IMR-90 (cell line): Measurements from ENCODE around the gene CIITA. TPM values are rescaled to one million over a fixed set of nuclear protein-coding genes. Genes with fewer than 3 reads are reported as not detected.

Experiments
- ATAC-seq: fragments of 200-7000 bp; cut with Tn5 transposase; 2 replicates; pipeline ENCODE4 v1.9.1; 2020; ENCODE audit warnings: low read depth, mild to moderate bottlenecking, moderate library complexity
- BruUV-seq: library from RNA; stranded (reverse); fragments of 400-500 nt; replicated peaks from 2 replicates; lab custom pipeline; 2021; lab: Mats Ljungman, UMichigan
- CTCF ChIA-PET: fragments of 300-600 bp; formaldehyde crosslinking; extraction: SDS; loops from one replicate; lab custom pipeline; 2021; ENCODE audit warnings: antibody characterized with exemption; lab: Yijun Ruan, JAX
- POLR2A ChIA-PET: fragments of 300-600 bp; sonication (Branson Sonifier 250); formaldehyde crosslinking; loops from one replicate; lab custom pipeline; 2022; ENCODE audit warnings: antibody characterized with exemption; ENCODE audit not compliant: unreplicated experiment; lab: Charles Lee
- DNase-seq: peaks from one replicate; pipeline ENCODE4 v3.0.0; 2013
- H2AFZ ChIP-seq: replicated peaks from 2 replicates; pipeline ENCODE3; 2013; ENCODE audit warnings: low read length, mild to moderate bottlenecking; ENCODE audit not compliant: poor library complexity
- H2AK5ac ChIP-seq: 2 replicates; pipeline ENCODE4 v1.6.1; 2013; ENCODE audit warnings: low read depth, low read length, inconsistent platforms
- H2AK9ac ChIP-seq: replicated peaks from 2 replicates; pipeline ENCODE3; 2013; ENCODE audit warnings: mild to moderate bottlenecking, low read depth, low read length, moderate library complexity; ENCODE audit not compliant: poor library complexity
- H2BK120ac ChIP-seq: 2 replicates; pipeline ENCODE4 v1.6.1; 2013; ENCODE audit warnings: low read depth, low read length, inconsistent platforms
- H2BK15ac ChIP-seq: 3 replicates; pipeline ENCODE4 v1.6.1; 2013; ENCODE audit warnings: low read depth, low read length, inconsistent platforms
- H2BK20ac ChIP-seq: 2 replicates; pipeline ENCODE4 v1.6.1; 2013; ENCODE audit warnings: low read depth, mild to moderate bottlenecking, inconsistent platforms, low read length, moderate library complexity
- H2BK5ac ChIP-seq: 2 replicates; pipeline ENCODE4 v1.6.1; 2013; ENCODE audit warnings: mild to moderate bottlenecking, low read depth, low read length, inconsistent platforms; ENCODE audit not compliant: poor library complexity, severe bottlenecking
- H3K14ac ChIP-seq: replicated peaks from 2 replicates; pipeline ENCODE4 v1.6.1; 2013; ENCODE audit warnings: low read depth, low read length, inconsistent platforms
- H3K18ac ChIP-seq: 2 replicates; pipeline ENCODE4 v1.6.1; 2013; ENCODE audit warnings: low read depth, low read length, control low read depth
- H3K23ac ChIP-seq: 2 replicates; pipeline ENCODE4 v1.6.1; 2013; ENCODE audit warnings: low read depth, low read length, inconsistent platforms
- H3K27ac ChIP-seq: 2 replicates; pipeline ENCODE4 v1.5.1; 2013; ENCODE audit warnings: mild to moderate bottlenecking, control low read depth, low read length; ENCODE audit not compliant: insufficient read depth
- H3K27me3 ChIP-seq: 2 replicates; pipeline ENCODE4 v1.6.1; 2013; ENCODE audit warnings: low read length; ENCODE audit not compliant: control insufficient read depth, insufficient read depth
- H3K36me3 ChIP-seq: 2 replicates; pipeline ENCODE4 v1.6.1; 2013; ENCODE audit warnings: low read length, mixed read lengths; ENCODE audit not compliant: control insufficient read depth, insufficient read depth
- H3K4ac ChIP-seq: 2 replicates; pipeline ENCODE4 v1.6.1; 2013; ENCODE audit warnings: low read depth, low read length, inconsistent platforms
- H3K4me1 ChIP-seq: 2 replicates; pipeline ENCODE4 v1.6.1; 2013; ENCODE audit warnings: low read length, mixed read lengths; ENCODE audit not compliant: control insufficient read depth, insufficient read depth
- H3K4me2 ChIP-seq: 2 replicates; pipeline ENCODE4 v1.6.1; 2013; ENCODE audit warnings: low read depth, mild to moderate bottlenecking, control low read depth, low read length, moderate library complexity
- H3K4me3 ChIP-seq: 2 replicates; pipeline ENCODE4 v1.5.1; 2013; ENCODE audit warnings: low read depth, mild to moderate bottlenecking, control low read depth, low read length, moderate library complexity; ENCODE audit not compliant: insufficient read depth
- H3K56ac ChIP-seq: 2 replicates; pipeline ENCODE4 v1.6.1; 2013; ENCODE audit warnings: low read length, inconsistent platforms; ENCODE audit not compliant: insufficient read depth; ENCODE audit errors: extremely low read depth
- H3K79me1 ChIP-seq, 2 experiments: 2 replicates each; pipeline ENCODE4 v1.6.1; 2013; ENCODE audit warnings: low read length in 2 of 2, inconsistent platforms in 1 of 2, low read depth in 1 of 2
- H3K9ac ChIP-seq: 2 replicates; pipeline ENCODE4 v1.6.1; 2013; ENCODE audit warnings: low read depth, low read length, control low read depth
- H3K9me1 ChIP-seq: 2 replicates; pipeline ENCODE4 v1.6.1; 2013; ENCODE audit warnings: low read length, inconsistent platforms; ENCODE audit not compliant: insufficient read depth
- H3K9me3 ChIP-seq: 2 replicates; pipeline ENCODE4 v1.6.1; 2013; ENCODE audit warnings: low read length; ENCODE audit not compliant: control insufficient read depth, insufficient read depth
- H4K20me1 ChIP-seq: 2 replicates; pipeline ENCODE4 v1.6.1; 2013; ENCODE audit warnings: low read length, inconsistent platforms; ENCODE audit not compliant: insufficient read depth
- H4K5ac ChIP-seq: 2 replicates; pipeline ENCODE4 v1.6.1; 2013; ENCODE audit warnings: mild to moderate bottlenecking, low read depth, low read length, control low read depth
- H4K8ac ChIP-seq, 2 experiments: 2 replicates each; pipeline ENCODE4 v1.6.1; 2013; ENCODE audit warnings: low read depth in 2 of 2, low read length in 2 of 2, control low read depth in 1 of 2, inconsistent platforms in 1 of 2
- H4K91ac ChIP-seq: 2 replicates; pipeline ENCODE4 v1.6.1; 2013; ENCODE audit warnings: low read depth, low read length, inconsistent platforms; ENCODE audit not compliant: insufficient read depth
- CEBPB ChIP-seq: IDR thresholded peaks from 2 replicates; pipeline ENCODE4 v1.6.1; 2012; ENCODE audit warnings: low read depth, low read length, improper control_type of control experiment
- CHD1 ChIP-seq: IDR thresholded peaks from 2 replicates; pipeline ENCODE4 v1.6.1; 2012; ENCODE audit warnings: low read depth, low read length, improper control_type of control experiment
- MXI1 ChIP-seq: IDR thresholded peaks from 2 replicates; pipeline ENCODE4 v1.6.1; 2012; ENCODE audit warnings: low read depth, mild to moderate bottlenecking, low read length, moderate library complexity, borderline replicate concordance
- SMC3 ChIP-seq: fragments of 150-350 bp; IDR thresholded peaks from 2 replicates; pipeline ENCODE4 v1.6.1; 2016; ENCODE audit warnings: low read depth, mild to moderate bottlenecking, antibody characterized with exemption, low read length, moderate library complexity
- WGBS, 2 experiments: methylation state at CpG; one replicate each; pipeline versions ENCODE4 v1.1.5 to v1.1.7; 2013; ENCODE audit warnings: missing lambda C conversion rate in 2 of 2; ENCODE audit not compliant: insufficient read length in 1 of 2; ENCODE audit errors: extremely low coverage in 2 of 2; 5-methylcytosine and 5-hydroxymethylcytosine counted together
- dilution Hi-C: fragments of 300-500 bp; cut with HindIII; formaldehyde crosslinking; loops from one replicate; pipeline ENCODE4 v1.14.3; 2018; ENCODE audit warnings: low sequenced_read_pairs; ENCODE audit not compliant: unreplicated experiment
- in situ Hi-C: fragments of 300-500 bp; cut with MboI; formaldehyde crosslinking; loops from 3 replicates; pipeline ENCODE4 v1.14.3; 2019; ENCODE audit warnings: low sequenced_read_pairs, inconsistent platforms, mixed read lengths
- intact Hi-C: fragments of 100-400 bp; cut with micrococcal nuclease; formaldehyde crosslinking; loops from 2 replicates; pipeline ENCODE4 v1.10.0; 2022
- polyA plus RNA-seq, 3 experiments: library from polyadenylated mRNA; depleted of rRNA; stranded (reverse); fragments of >200 nt; gene quantifications; 2 replicates each; pipeline ENCODE4 v1.2.3, GENCODE V29; 2012; ENCODE audit warnings: low replicate concordance in 1 of 3
- total RNA-seq: library from RNA; depleted of rRNA; stranded (reverse); fragments of >200 nt; gene quantifications from 2 replicates; pipeline ENCODE4 v1.2.3, GENCODE V29; 2012
- TF ChIP-seq, protein P1 (sequence below): fragments of 150-350 bp; IDR thresholded peaks from 2 replicates; pipeline ENCODE4 v1.6.1; 2017; ENCODE audit warnings: mild to moderate bottlenecking, antibody characterized with exemption, low read length, low read depth

The CIITA gene
- total and polyA plus RNA-seq, 2 of the 4 experiments (the other 2 are of a cell fraction), result 0.10 TPM; not detected in 1

DNA sequence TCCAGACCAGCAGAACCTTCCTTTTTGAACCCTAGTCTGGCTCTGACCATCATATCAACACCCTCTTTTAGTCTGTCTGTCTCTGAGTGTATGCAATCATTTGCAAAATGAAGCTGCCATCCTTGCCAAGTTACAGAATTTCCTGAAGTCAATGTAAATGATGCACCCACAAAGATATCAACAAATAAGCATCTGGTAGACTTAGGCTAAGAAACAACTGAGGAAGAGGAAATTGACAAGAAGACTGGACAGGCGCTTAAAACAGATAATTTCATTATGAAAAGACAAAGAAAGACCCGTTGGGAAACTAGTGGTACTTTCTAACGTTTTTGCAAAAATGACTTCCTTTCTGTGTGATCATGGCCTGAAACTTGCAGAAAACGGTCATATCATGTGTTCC is 24.7 kb upstream of the CIITA start:
- no peaks in the 10 kb centered on the region for H3K4me1 ChIP-seq
- no peak overlapping the region for H2BK120ac ChIP-seq
- H3K79me1 ChIP-seq, result no peaks in the 10 kb centered on the region
- no peaks in the 10 kb centered on the region for H3K9me1 ChIP-seq
- BruUV-seq, result no TSS peak
- no peak overlapping the region for H2BK20ac ChIP-seq
- intact Hi-C loops (no loop called here), in situ Hi-C loops (no loop called here), dilution Hi-C loops (no loop called here)
- 70% methylated on average over 3 of the region's 4 CpGs; no CpG with 5 or more reads in 1 of the 2 experiments for WGBS, 2 experiments
- H2AFZ ChIP-seq, result no peak overlapping the region
- H3K9me3 ChIP-seq, result no peaks in the 10 kb centered on the region
- no peak for TF ChIP-seq CEBPB
- no peak for TF ChIP-seq CHD1
- TF ChIP-seq, protein P1, sequence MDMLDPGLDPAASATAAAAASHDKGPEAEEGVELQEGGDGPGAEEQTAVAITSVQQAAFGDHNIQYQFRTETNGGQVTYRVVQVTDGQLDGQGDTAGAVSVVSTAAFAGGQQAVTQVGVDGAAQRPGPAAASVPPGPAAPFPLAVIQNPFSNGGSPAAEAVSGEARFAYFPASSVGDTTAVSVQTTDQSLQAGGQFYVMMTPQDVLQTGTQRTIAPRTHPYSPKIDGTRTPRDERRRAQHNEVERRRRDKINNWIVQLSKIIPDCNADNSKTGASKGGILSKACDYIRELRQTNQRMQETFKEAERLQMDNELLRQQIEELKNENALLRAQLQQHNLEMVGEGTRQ, result no peak
- TF ChIP-seq SMC3, result no peak
- TF ChIP-seq MXI1, result no peak
- peaks cover 3% of the 10 kb centered on the region; the same call in 1 of the 2 replicates for H3K27me3 ChIP-seq
- DNase-seq (no peak), ATAC-seq (no peak)
- no peaks in the 10 kb centered on the region for H3K36me3 ChIP-seq
- no peak overlapping the region for H3K14ac ChIP-seq
- H3K23ac ChIP-seq, result no peak overlapping the region
- no peak overlapping the region for H2AK9ac ChIP-seq
- no peak overlapping the region for H3K27ac ChIP-seq
- no peak overlapping the region for H3K4me2 ChIP-seq
- H4K5ac ChIP-seq, result no peak overlapping the region
- H3K56ac ChIP-seq, result no peak overlapping the region
- no peak overlapping the region for H2BK5ac ChIP-seq
- H2BK15ac ChIP-seq, result no peak overlapping the region
- H3K18ac ChIP-seq, result no peak overlapping the region
- H4K20me1 ChIP-seq, result no peaks in the 10 kb centered on the region
- H4K8ac ChIP-seq, result no peak overlapping the region
- H4K91ac ChIP-seq, result no peak overlapping the region
- CTCF ChIA-PET, result interaction anchor here (0.9 kb wide), 1 partner anchor 18 kb away, joined by 3 read pairs; no protein-coding TSS in a partner anchor
- POLR2A ChIA-PET, result no interaction called here
- H3K9ac ChIP-seq, result no peak overlapping the region
- H2AK5ac ChIP-seq, result no peak overlapping the region
- no peak overlapping the region for H3K4me3 ChIP-seq
- no peak overlapping the region for H3K4ac ChIP-seq
